Upper lobe of left lung (tissue), 6 donors: ENCODE data around the gene HTATIP2. TPM values are rescaled to one million over a fixed set of nuclear protein-coding genes. Genes with fewer than 3 reads are reported as not detected.

Source experiments
- ATAC-seq, 2 donors: fragments of 200-7000 bp; cut with Tn5 transposase; one replicate each; pipeline ENCODE4 v1.9.1; 2022; ENCODE audit warnings: mild to moderate bottlenecking in 2 of 2, moderate library complexity in 2 of 2; ENCODE audit not compliant: low FRiP score in 2 of 2
- DNase-seq, 2 donors: peaks; one replicate each; pipeline ENCODE4 v3.0.0-alpha.2; 2019 to 2020
- H3K27ac ChIP-seq, 4 donors: fragments of 200-600 bp; sonication (generic); one replicate each; pipeline ENCODE4 v1.5.1; 2016 to 2019
- H3K27me3 ChIP-seq, 4 donors: fragments of 200-600 bp; sonication (generic); one replicate each; pipeline ENCODE4 v1.5.1; 2017 to 2019
- H3K36me3 ChIP-seq, 4 donors: fragments of 200-600 bp; sonication (generic); one replicate each; pipeline ENCODE4 v1.5.1; 2016 to 2019
- H3K4me1 ChIP-seq, 4 donors: fragments of 200-600 bp; sonication (generic); one replicate each; pipeline ENCODE4 v1.5.1; 2018 to 2019
- H3K4me3 ChIP-seq, 4 donors: fragments of 200-600 bp; sonication (generic); one replicate each; pipeline ENCODE4 v1.5.1; 2017 to 2019; ENCODE audit warnings: mild to moderate bottlenecking in 2 of 4, moderate library complexity in 1 of 4
- H3K9me3 ChIP-seq, 4 donors: fragments of 200-600 bp; sonication (generic); one replicate each; pipeline ENCODE4 v1.5.1; 2018 to 2019
- CTCF ChIP-seq, 6 experiments: fragments of 450-650 bp in 4 of 6; fragments of 200-600 bp in 2 of 6; sonication (generic) in 2 of 6; IDR thresholded peaks; one replicate each; pipeline ENCODE4 v1.5.1; 2016 to 2019; ENCODE audit warnings: antibody characterized with exemption in 6 of 6
- EP300 ChIP-seq, 4 donors: sonication (generic); formaldehyde crosslinking; IDR thresholded peaks; one replicate each; pipeline ENCODE4 v1.5.1; 2017; ENCODE audit warnings: antibody characterized with exemption in 4 of 4, control low read depth in 2 of 4
- POLR2A ChIP-seq, 4 donors: fragments of 450-650 bp; IDR thresholded peaks; one replicate each; pipeline ENCODE4 v1.5.1; 2016 to 2017; ENCODE audit warnings: antibody characterized with exemption in 4 of 4, mild to moderate bottlenecking in 2 of 4
- POLR2AphosphoS5 ChIP-seq, 2 donors: sonication (generic); formaldehyde crosslinking; IDR thresholded peaks; one replicate each; pipeline ENCODE4 v1.5.1; 2017; ENCODE audit warnings: antibody characterized with exemption in 2 of 2
- WGBS, 2 donors: methylation state at CpG; one replicate each; pipeline ENCODE4 v1.1.5; 2017 to 2018; 5-methylcytosine and 5-hydroxymethylcytosine counted together
- total RNA-seq, 6 donors: library from RNA; depleted of rRNA in 4 of 6; stranded (reverse); fragments of >200 nt in 4 of 6; gene quantifications; one replicate each; pipeline versions ENCODE4 v1.1.0 to v1.2.1, GENCODE V29; 2016 to 2021
- donor health status: DM: no; HTN: no; CAD: no; lungs with moderate emphysema.
- donor health status: DM: no; HTN: yes; CAD: no; lungs with severe emphysema.

The HTATIP2 gene
- total RNA-seq, 6 donors from 2014 or later: 19.9 to 97.8 (median 51.6) TPM

GRCh38 chr11:20387261-20388095, 24.0 kb downstream of the HTATIP2 start, which contains the start of gene PRMT3:
Gene PRMT3 (plus strand): TSS chr11:20387716. CDS start chr11:20387747, 31 bp downstream.
- WGBS, 2 donors: 0 to 2% methylated on average over 11 to 26 of the region's 96 CpGs
- H3K4me3 ChIP-seq: peak within 1 kb of the TSS; percentile 73 to 92 (median 78)
- peaks cover 0 to 18% (median 6%) of the 10 kb centered on the region in 4 donors for H3K36me3 ChIP-seq
- ATAC-seq (peak; percentile 98 to 99), DNase-seq (peak; percentile 96 to 100)
- H3K27ac ChIP-seq: peak within 1 kb of the TSS; percentile 87 to 93 (median 90)
- TF ChIP-seq CTCF (IDR thresholded peaks at IDR 0.05): peak in 4 of 6 experiments; percentile 98 to 99 (median 99)
- TF ChIP-seq EP300 (IDR thresholded peaks at IDR 0.05): peak in 1 of 4 donors; percentile 74
- peak; percentile 83 to 92 for TF ChIP-seq POLR2AphosphoS5 (IDR thresholded peaks at IDR 0.05)
- TF ChIP-seq POLR2A (IDR thresholded peaks at IDR 0.05): peak in 3 of 4 donors; percentile 70 to 90 (median 74)
- peaks cover 9 to 17% (median 12%) of the 10 kb centered on the region in 4 donors for H3K4me1 ChIP-seq
- H3K27me3 ChIP-seq: no peaks in the 10 kb centered on the region
- no peaks in the 10 kb centered on the region for H3K9me3 ChIP-seq

- ATAC-seq (peak in 1 of 2 donors; percentile 42), DNase-seq (peak in 1 of 2 donors; percentile 27)
- 16 to 26% methylated on average over 15 to 21 of the region's 25 CpGs for WGBS, 2 donors
These were observed 24.9 kb downstream of the HTATIP2 start for GRCh38 chr11:20388096-20389055.

GRCh38 chr11:20397281-20397680, 33.8 kb downstream of the HTATIP2 start:
- WGBS, 2 donors: 71 to 81% methylated on average over 3 of the region's 3 CpGs
- Histone ChIP-seq H3K27me3 (no peaks in the 10 kb centered on the region), H3K36me3 (peaks cover 4 to 37% (median 11%) of the 10 kb centered on the region in 4 donors), H3K4me1 (no peaks in the 10 kb centered on the region), H3K27ac (no peak overlapping the region), H3K4me3 (no peak overlapping the region), H3K9me3 (no peaks in the 10 kb centered on the region)
- TF ChIP-seq CTCF (IDR thresholded peaks at IDR 0.05): peak in 4 of 6 experiments; percentile 13 to 42 (median 37)
- TF ChIP-seq EP300 (IDR thresholded peaks at IDR 0.05): no peak
- DNase-seq: no peak
- ATAC-seq: peak in 1 of 2 donors; percentile 46

More at GRCh38 chr11:20388096-20389055, 24.9 kb downstream of the HTATIP2 start:
- H3K27ac ChIP-seq: peak overlapping the region; percentile 87 to 93 (median 90)
- no peaks in the 10 kb centered on the region for H3K27me3 ChIP-seq
- H3K4me3 ChIP-seq: peak overlapping the region; percentile 73 to 92 (median 78)
- H3K36me3 ChIP-seq: peaks cover 0 to 9% (median 2%) of the 10 kb centered on the region in 4 donors
- TF ChIP-seq CTCF (IDR thresholded peaks at IDR 0.05): no peak
- TF ChIP-seq POLR2A (IDR thresholded peaks at IDR 0.05): no peak
- TF ChIP-seq EP300 (IDR thresholded peaks at IDR 0.05): no peak
- TF ChIP-seq POLR2AphosphoS5 (IDR thresholded peaks at IDR 0.05): no peak
- H3K4me1 ChIP-seq: peaks cover 9 to 17% (median 12%) of the 10 kb centered on the region in 4 donors
- no peaks in the 10 kb centered on the region for H3K9me3 ChIP-seq

- WGBS, 2 donors: 79 to 81% methylated on average over 2 of the region's 2 CpGs
- TF ChIP-seq CTCF (IDR thresholded peaks at IDR 0.05) (no peak), POLR2A (IDR thresholded peaks at IDR 0.05) (no peak), EP300 (IDR thresholded peaks at IDR 0.05) (no peak), POLR2AphosphoS5 (IDR thresholded peaks at IDR 0.05) (no peak)
- no peak for ATAC-seq
- no peak for DNase-seq
- no peaks in the 10 kb centered on the region for H3K27me3 ChIP-seq
- H3K4me3 ChIP-seq: no peak overlapping the region
- H3K9me3 ChIP-seq: no peaks in the 10 kb centered on the region
- H3K36me3 ChIP-seq: peaks cover 4 to 42% (median 12%) of the 10 kb centered on the region in 4 donors
- H3K4me1 ChIP-seq: no peaks in the 10 kb centered on the region
- no peak overlapping the region for H3K27ac ChIP-seq
These were observed 36.0 kb downstream of the HTATIP2 start for GRCh38 chr11:20399498-20399897.
